ENCODE data around the gene ALDH1B1. TPM values are rescaled to one million over a fixed set of nuclear protein-coding genes. Genes with fewer than 3 reads are reported as not detected.

ALDH1B1 gene
- total and polyA plus RNA-seq, 9 of the 15 experiments (the other 6 are each of a cell fraction or from before 2014, with no cell fraction given), result 8.6 to 46.5 (median 30.8) TPM

DNA sequence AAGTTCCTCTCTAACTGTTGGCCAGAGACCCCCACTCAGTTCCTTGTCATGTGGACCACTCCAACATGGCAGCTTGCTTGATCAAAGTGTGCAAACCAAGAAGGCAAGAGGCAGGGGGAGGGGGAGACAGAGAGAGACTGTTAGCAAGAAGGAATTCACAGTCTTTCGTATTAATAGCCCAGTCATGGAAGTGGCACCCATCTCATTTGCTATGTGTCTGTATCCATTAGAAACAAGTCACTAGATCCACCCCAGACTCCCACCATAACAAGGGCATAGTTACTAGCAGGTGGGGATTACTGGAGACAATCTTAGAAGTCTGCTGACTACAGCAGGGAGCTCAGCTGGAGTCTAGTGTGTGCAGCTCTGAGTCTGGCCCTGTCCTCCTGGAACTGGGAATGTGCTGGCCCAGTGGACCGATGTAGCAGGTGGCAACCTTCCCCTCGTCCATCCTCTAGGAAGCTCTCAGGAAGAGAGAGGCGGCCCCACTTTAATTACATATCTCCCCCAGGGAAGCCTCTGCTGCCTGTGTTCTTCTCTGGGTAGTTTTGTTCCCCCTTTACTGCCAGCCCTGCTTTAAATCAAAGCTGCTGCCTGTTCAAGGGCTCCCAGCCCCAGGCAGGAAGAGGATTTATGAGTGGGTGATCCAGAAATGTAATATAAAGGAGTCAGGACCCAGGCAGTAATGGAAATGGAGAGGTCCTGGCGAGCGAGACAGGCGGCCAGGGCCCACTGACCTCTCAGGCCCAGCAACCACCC is 47.8 kb upstream of the ALDH1B1 start:
- FAIRE-seq (no peak), ATAC-seq (no peak), DNase-seq (ENCODE audit: extremely low read depth in 1 of 4, low spot score in 3 of 4) (no peak)
- no peaks in the 10 kb centered on the region for H3K79me2 ChIP-seq (ENCODE audit: control insufficient read depth, insufficient read depth, low read length)
- no peaks in the 10 kb centered on the region for H3K9me3 ChIP-seq (replicated peaks; ENCODE audit: control insufficient read depth, insufficient read depth, low read depth, low read length)
- H3K4me2 ChIP-seq (ENCODE audit: insufficient read depth, low read length), result no peak overlapping the region
- no peak overlapping the region for H3K9ac ChIP-seq (ENCODE audit: insufficient read depth in 1 of 2, low read depth in 2 of 2, low read length in 2 of 2)
- H3K27ac ChIP-seq (ENCODE audit: extremely low read depth, low read depth, low read length), result no peak overlapping the region
- intact Hi-C loops (cut with micrococcal nuclease) (no loop called here), in situ Hi-C loops (cut with MboI) (no loop called here)
- H3K4me1 ChIP-seq (replicated peaks in 1 of 2; ENCODE audit: control insufficient read depth in 2 of 2, insufficient read depth in 2 of 2, low read length in 2 of 2), result no peaks in the 10 kb centered on the region
- no TSS peak for BruUV-seq (replicated peaks)
- TF ChIP-seq, protein P1, sequence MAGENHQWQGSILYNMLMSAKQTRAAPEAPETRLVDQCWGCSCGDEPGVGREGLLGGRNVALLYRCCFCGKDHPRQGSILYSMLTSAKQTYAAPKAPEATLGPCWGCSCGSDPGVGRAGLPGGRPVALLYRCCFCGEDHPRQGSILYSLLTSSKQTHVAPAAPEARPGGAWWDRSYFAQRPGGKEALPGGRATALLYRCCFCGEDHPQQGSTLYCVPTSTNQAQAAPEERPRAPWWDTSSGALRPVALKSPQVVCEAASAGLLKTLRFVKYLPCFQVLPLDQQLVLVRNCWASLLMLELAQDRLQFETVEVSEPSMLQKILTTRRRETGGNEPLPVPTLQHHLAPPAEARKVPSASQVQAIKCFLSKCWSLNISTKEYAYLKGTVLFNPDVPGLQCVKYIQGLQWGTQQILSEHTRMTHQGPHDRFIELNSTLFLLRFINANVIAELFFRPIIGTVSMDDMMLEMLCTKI (IDR thresholded peaks at IDR 0.05; ENCODE audit: partially characterized antibody), result no peak
- TF ChIP-seq CBFA2T2 (conservative IDR thresholded peaks at IDR 0.05), result no peak
- no peak for TF ChIP-seq FOXA1 (IDR thresholded peaks at IDR 0.05; ENCODE audit: borderline replicate concordance)
- TF ChIP-seq BCL6 (CRISPR knock-in tag; IDR thresholded peaks at IDR 0.05), result no peak
- TF ChIP-seq, protein P2, sequence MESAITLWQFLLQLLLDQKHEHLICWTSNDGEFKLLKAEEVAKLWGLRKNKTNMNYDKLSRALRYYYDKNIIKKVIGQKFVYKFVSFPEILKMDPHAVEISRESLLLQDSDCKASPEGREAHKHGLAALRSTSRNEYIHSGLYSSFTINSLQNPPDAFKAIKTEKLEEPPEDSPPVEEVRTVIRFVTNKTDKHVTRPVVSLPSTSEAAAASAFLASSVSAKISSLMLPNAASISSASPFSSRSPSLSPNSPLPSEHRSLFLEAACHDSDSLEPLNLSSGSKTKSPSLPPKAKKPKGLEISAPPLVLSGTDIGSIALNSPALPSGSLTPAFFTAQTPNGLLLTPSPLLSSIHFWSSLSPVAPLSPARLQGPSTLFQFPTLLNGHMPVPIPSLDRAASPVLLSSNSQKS (CRISPR knock-in tag; IDR thresholded peaks at IDR 0.05), result no peak
- TF ChIP-seq SRSF3 (IDR thresholded peaks at IDR 0.05; ENCODE audit: insufficient read depth, low read length), result no peak
- TF ChIP-seq ZNF124 (CRISPR knock-in tag; IDR thresholded peaks at IDR 0.05), result no peak
- TF ChIP-seq MTA1 (IDR thresholded peaks at IDR 0.05; ENCODE audit: borderline replicate concordance), result no peak
- TF ChIP-seq, protein P3, sequence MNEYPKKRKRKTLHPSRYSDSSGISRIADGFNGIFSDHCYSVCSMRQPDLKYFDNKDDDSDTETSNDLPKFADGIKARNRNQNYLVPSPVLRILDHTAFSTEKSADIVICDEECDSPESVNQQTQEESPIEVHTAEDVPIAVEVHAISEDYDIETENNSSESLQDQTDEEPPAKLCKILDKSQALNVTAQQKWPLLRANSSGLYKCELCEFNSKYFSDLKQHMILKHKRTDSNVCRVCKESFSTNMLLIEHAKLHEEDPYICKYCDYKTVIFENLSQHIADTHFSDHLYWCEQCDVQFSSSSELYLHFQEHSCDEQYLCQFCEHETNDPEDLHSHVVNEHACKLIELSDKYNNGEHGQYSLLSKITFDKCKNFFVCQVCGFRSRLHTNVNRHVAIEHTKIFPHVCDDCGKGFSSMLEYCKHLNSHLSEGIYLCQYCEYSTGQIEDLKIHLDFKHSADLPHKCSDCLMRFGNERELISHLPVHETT (CRISPR knock-in tag; conservative IDR thresholded peaks at IDR 0.05 in 1 of 2, IDR thresholded peaks at IDR 0.05 in 1 of 2), result no peak
- TF ChIP-seq, protein P4, sequence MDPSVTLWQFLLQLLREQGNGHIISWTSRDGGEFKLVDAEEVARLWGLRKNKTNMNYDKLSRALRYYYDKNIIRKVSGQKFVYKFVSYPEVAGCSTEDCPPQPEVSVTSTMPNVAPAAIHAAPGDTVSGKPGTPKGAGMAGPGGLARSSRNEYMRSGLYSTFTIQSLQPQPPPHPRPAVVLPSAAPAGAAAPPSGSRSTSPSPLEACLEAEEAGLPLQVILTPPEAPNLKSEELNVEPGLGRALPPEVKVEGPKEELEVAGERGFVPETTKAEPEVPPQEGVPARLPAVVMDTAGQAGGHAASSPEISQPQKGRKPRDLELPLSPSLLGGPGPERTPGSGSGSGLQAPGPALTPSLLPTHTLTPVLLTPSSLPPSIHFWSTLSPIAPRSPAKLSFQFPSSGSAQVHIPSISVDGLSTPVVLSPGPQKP (CRISPR knock-in tag; IDR thresholded peaks at IDR 0.05), result no peak
- no peak for TF ChIP-seq KDM5B (IDR thresholded peaks at IDR 0.05; ENCODE audit: insufficient replicate concordance, low read depth, low read length)
- TF ChIP-seq ZBTB17 (CRISPR knock-in tag; IDR thresholded peaks at IDR 0.05), result no peak
- TF ChIP-seq TBL1XR1 (IDR thresholded peaks at IDR 0.05; ENCODE audit: low read length in 2 of 2), result no peak
- no peak for TF ChIP-seq BRF1 (IDR thresholded peaks at IDR 0.05; ENCODE audit: borderline replicate concordance, extremely low read depth, insufficient read length)
- no peak for TF ChIP-seq TCF7L2 (IDR thresholded peaks at IDR 0.05; ENCODE audit: low read depth, low read length)
- POLR2A ChIA-PET, result interaction anchor here (0.6 to 1.4 kb wide), 3 partner anchors 10 to 603 kb away, joined by 3 to 4 read pairs (median 3); no protein-coding TSS in a partner anchor
- no peak overlapping the region for H3K4me3 ChIP-seq
- H2AFZ ChIP-seq (ENCODE audit: low read depth, low read length), result no peak overlapping the region
- CTCF ChIA-PET (ENCODE audit: low intra/inter-chr PET ratio), result no interaction called here
- H3K36me3 ChIP-seq (ENCODE audit: control insufficient read depth, insufficient read depth, low read length), result no peaks in the 10 kb centered on the region
- no peaks in the 10 kb centered on the region for H4K20me1 ChIP-seq (replicated peaks; ENCODE audit: control insufficient read depth, insufficient read depth, low read length)
- peaks cover 0 to 32% of the 10 kb centered on the region in 2 experiments; a peak in 4 of 5 replicates for H3K27me3 ChIP-seq (ENCODE audit: control insufficient read depth in 2 of 2, insufficient read depth in 2 of 2, low read length in 2 of 2)
- WGBS (ENCODE audit: insufficient coverage, low coverage, missing lambda C conversion rate), result 2% methylated on average over 6 of the region's 7 CpGs
- no peaks in the 10 kb centered on the region for H3K9me1 ChIP-seq (ENCODE audit: control insufficient read depth, insufficient read depth, low read length)
